MG63 (cell line): ENCODE results near the gene CDC42EP5. TPM values are rescaled to one million over a fixed set of nuclear protein-coding genes. Genes with fewer than 3 reads are reported as not detected.
"Not testable (repeated sequence)": the region's sequence is repeated elsewhere in the genome, so short reads cannot be mapped to it uniquely, and the experiment has no call there.

ENCODE experiments used
- DNase-seq: peaks from one replicate; pipeline ENCODE4 v3.0.0-alpha.2; 2020
- H3K27me3 ChIP-seq: fragments of 250-450 bp; sonication (Bioruptor Pico); 2 replicates; pipeline ENCODE4 v1.5.1; 2020; ENCODE audit warnings: mild to moderate bottlenecking, moderate library complexity
- H3K36me3 ChIP-seq: fragments of 250-450 bp; sonication (Bioruptor Pico); 2 replicates; pipeline ENCODE4 v1.5.1; 2020; ENCODE audit warnings: mild to moderate bottlenecking, moderate library complexity
- H3K4me3 ChIP-seq: fragments of 250-450 bp; sonication (Bioruptor Pico); 2 replicates; pipeline ENCODE4 v1.5.1; 2020; ENCODE audit warnings: mild to moderate bottlenecking, moderate library complexity
- H3K9me3 ChIP-seq: fragments of 250-450 bp; sonication (Bioruptor Pico); 2 replicates; pipeline ENCODE4 v1.5.1; 2020; ENCODE audit warnings: mild to moderate bottlenecking, moderate library complexity
- total RNA-seq: library from RNA; depleted of rRNA; stranded (reverse); fragments of >200 nt; shearing (Covaris generic); gene quantifications from 2 replicates; pipeline ENCODE4 v1.2.3, GENCODE V29; 2014; ENCODE audit warnings: low replicate concordance

Gene CDC42EP5
- total RNA-seq, 1 experiment from 2014 or later: 4.1 TPM

DNA sequence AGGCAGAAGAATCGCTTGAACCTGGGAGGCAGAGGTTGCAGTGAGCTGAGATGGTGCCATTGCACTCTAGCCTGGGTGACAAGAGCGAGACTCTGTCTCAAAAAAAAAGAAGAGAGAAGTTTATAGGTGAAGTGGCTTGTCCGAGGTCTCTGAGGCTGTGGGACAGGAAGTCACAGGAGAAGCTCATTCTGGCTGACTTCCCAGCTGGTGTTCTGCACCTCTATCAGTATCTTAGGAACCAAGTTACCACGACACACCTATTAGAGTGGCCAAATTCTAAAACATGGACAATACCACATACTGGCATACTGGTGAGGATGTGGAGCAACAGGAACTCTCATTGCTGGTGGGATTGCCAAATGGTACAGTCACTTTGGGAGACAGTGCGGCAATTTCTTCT lies 22.2 kb upstream of the CDC42EP5 start:
- H3K27me3 ChIP-seq: peaks cover 47% of the 10 kb centered on the region
- not testable (repeated sequence) for H3K36me3 ChIP-seq, H3K4me3 ChIP-seq, DNase-seq, H3K9me3 ChIP-seq

DNA sequence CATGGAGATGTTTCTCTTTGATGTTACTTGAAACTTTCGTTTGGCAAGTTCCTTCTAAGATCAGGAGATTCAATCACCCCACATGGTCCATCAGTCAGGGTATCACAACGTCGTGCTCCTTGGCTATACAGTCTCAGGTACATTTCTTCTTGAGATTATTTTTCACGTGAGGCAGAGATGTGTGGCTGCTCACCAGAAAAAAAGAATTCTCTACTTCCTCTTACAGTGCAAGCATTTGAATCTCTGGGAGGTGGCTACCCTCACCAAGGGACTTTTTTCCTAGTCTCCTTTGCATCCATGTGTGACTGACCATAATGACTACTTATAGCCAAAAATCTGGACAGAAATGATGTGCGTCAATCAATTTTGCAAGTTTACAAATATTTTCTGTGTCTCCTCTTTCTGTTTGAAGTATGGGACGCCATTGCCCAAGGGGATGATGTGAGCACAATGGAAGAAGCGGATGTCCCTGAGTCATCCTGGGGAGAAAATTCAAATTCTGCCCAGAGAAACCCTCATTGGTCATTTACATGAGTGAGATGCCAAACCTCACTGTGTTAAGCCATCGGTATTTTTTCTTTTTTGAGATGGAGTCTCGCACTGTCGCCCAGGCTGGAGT lies 21.0 kb upstream of the CDC42EP5 start:
- Histone ChIP-seq H3K27me3 (peaks cover 46% of the 10 kb centered on the region), H3K9me3 (no peaks in the 10 kb centered on the region), H3K4me3 (no peak overlapping the region), H3K36me3 (no peaks in the 10 kb centered on the region)
- no peak for DNase-seq

DNA sequence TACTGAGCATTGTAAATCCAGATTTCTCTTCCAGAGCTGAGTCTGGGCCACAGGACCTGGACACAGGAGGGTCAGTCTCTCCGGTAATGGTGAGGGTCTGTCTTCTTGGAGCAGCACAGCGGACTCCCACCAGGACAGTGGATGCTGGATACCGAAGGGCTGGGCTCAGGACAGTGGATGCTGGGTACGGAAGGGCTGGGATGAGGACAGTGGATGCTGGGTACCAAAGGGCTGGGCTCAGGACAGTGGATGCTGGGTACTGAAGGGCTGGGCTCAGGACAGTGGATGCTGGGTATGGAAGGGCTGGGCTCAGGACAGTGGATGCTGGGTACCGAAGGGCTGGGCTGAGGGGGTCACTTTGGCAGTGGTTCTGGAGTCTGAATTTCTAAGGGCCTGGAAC lies 20.0 kb upstream of the CDC42EP5 start:
- H3K36me3 ChIP-seq, DNase-seq, H3K4me3 ChIP-seq, H3K9me3 ChIP-seq: not testable (repeated sequence)
- H3K27me3 ChIP-seq: peaks cover 40% of the 10 kb centered on the region

DNA sequence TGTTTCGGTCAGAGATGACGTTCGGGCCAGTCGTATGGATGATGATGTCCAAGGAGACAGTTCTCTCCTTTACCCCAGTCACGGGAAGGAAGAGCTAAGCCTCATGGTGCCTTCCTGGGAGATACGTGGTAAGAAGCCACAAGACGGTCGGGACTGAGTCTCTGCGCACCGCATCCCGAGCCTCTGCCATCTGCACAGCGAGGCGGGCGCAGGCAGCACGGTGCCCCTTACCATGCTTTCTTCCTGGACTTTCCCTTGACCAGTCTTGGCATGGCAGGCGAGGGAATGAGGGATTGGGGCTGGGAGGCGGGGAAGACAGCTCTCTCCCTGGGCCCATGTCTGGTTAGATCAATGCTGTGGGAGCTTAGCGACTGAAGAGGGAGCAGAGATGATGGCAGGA lies 19.5 kb upstream of the CDC42EP5 start:
- no peaks in the 10 kb centered on the region for H3K36me3 ChIP-seq
- no peak for DNase-seq
- H3K27me3 ChIP-seq: peaks cover 40% of the 10 kb centered on the region
- no peaks in the 10 kb centered on the region for H3K9me3 ChIP-seq
- H3K4me3 ChIP-seq: no peak overlapping the region

DNA sequence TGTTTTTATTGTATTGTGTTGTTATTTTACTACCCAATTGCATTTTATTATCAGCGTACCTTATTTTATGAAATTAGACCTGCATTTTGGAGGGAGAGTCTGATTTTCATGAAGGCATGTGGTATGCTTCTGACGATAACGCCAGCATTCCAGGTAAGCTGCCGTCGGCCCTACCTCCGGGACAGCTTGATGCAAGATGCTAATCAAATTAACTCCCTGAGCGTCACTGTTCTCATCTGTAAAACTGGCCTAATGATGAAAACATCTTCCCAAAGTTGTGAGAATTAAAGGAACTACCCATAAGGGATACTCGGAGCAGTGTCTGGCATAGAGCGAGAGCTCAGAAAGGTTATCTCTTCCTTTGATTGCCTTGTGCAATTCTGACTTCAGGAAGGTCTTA lies 16.7 kb upstream of the CDC42EP5 start:
- H3K4me3 ChIP-seq: no peak overlapping the region
- peaks cover 28% of the 10 kb centered on the region for H3K27me3 ChIP-seq
- H3K9me3 ChIP-seq: no peaks in the 10 kb centered on the region
- H3K36me3 ChIP-seq: no peaks in the 10 kb centered on the region
- DNase-seq: no peak

DNA sequence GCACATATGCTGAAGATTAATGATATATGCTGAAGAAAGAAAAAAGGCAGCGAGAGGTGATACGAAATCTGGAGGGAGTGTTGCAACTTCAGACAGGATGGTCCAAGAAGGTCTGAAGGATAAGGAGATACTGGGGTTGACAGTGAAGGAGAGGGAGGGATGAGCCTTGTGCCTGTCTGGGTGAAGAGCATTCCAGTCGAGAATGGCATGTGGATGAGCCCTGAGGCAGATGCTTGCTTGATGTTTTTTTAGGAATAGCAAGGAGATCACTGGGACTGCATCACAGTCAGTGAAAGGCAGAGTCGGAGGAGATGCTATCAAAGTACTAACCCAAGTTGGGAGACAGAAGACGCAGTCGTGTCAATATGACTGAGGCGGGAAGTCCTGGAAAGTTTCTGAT lies 16.2 kb upstream of the CDC42EP5 start:
- H3K36me3 ChIP-seq: no peaks in the 10 kb centered on the region
- no peak for DNase-seq
- H3K27me3 ChIP-seq: peaks cover 28% of the 10 kb centered on the region

DNA sequence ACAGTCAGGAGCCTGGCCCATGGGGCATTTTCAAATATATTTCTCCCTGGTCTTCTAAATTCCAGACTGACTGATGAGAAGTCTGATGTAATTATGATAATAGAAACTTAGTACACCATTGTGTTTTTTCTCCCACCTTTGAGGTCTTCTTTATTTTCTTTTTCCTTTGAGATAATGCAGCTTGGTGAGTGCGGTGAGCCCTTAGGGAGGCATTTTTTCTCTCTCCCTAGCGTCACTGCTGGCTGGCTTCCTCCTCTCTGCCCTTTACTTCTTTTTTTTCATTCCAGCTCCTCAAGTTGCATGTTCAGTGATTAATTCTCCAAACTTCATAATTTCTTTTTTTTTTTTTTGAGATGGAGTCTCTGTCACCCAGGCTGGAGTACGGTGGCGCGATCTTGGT lies 12.8 kb upstream of the CDC42EP5 start:
- no peak overlapping the region for H3K4me3 ChIP-seq

More for the DNA sequence above, 16.2 kb upstream of the CDC42EP5 start:
- Histone ChIP-seq H3K9me3 (no peaks in the 10 kb centered on the region), H3K4me3 (no peak overlapping the region)

DNA sequence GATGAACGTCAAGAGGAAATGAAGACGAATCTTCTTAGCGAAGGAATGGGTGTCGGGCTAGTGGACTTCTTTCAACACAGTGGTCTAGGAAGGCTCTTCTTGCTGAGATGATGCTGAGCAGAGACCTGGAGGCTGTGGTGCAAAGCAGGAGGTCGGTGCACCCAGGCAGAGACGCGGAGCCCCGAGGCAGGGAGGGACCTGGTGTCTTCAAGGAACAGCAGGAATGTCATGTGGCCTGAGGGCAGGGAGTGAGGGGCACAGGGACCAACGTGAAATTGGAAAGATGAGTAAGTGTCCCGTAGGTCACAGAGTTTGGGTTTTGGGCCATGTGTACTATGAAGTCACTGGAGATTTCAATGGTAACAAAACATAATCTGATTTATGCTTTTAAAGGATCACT lies 11.4 kb upstream of the CDC42EP5 start:
- Histone ChIP-seq H3K9me3 (no peaks in the 10 kb centered on the region), H3K27me3 (peaks cover 17% of the 10 kb centered on the region), H3K36me3 (no peaks in the 10 kb centered on the region), H3K4me3 (no peak overlapping the region)
- DNase-seq: no peak

More for the DNA sequence above, 12.8 kb upstream of the CDC42EP5 start:
- H3K27me3 ChIP-seq: peaks cover 21% of the 10 kb centered on the region
- H3K36me3 ChIP-seq: no peaks in the 10 kb centered on the region
- no peak for DNase-seq
- no peaks in the 10 kb centered on the region for H3K9me3 ChIP-seq

DNA sequence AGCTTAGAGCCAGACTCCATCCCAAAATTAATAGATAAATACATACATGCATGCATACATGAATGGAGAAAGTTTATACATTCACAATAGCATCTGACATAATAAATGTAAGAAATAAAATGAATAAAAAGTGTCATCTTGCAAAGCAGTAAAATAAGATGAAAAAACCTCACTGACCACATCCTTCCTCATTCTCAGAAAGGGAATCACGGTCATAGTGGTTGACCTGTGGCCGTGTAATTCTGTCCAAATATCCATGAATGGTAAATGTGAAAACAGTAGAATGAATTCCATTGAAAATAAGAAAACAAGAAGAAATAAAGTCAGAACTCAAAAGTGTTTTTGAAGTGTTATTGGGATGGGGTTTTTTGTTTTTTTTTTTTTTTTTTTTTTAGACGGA lies 9.8 kb upstream of the CDC42EP5 start:
- no peaks in the 10 kb centered on the region for H3K36me3 ChIP-seq
- DNase-seq: no peak
- H3K9me3 ChIP-seq: no peaks in the 10 kb centered on the region
- no peak overlapping the region for H3K4me3 ChIP-seq
- peaks cover 18% of the 10 kb centered on the region for H3K27me3 ChIP-seq

DNA sequence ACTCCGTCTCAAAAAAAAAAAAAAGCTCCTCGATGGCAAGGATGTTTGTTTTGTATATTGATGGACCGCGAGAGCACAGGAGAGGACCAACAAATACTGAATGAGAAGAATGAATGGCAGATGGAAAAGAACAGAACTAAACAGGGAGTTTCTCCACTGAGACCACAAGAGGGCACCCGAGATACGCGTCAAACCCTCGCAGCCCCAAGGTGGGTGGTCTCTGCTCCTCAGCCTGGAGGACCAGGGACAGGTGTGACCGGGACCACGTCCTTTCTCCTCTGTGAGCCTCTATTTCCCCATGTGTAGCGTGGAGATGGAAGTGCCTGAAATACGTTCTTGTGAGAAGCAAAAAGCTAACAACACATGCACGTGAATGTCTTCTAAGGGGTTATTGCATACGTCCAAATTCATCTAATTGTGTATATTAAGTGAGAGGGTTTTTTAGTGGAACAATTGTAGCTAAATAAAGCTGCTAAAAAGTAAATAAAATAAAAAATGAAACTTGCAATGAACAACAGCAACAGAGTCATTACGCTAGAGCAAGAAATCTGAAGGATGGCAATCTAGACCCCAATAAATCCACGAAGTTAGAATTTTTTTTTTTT lies 8.3 kb upstream of the CDC42EP5 start:
- H3K4me3 ChIP-seq: no peak overlapping the region
- H3K27me3 ChIP-seq: peaks cover 18% of the 10 kb centered on the region
- DNase-seq: peak; percentile 35
- H3K36me3 ChIP-seq: no peaks in the 10 kb centered on the region
- no peaks in the 10 kb centered on the region for H3K9me3 ChIP-seq

DNA sequence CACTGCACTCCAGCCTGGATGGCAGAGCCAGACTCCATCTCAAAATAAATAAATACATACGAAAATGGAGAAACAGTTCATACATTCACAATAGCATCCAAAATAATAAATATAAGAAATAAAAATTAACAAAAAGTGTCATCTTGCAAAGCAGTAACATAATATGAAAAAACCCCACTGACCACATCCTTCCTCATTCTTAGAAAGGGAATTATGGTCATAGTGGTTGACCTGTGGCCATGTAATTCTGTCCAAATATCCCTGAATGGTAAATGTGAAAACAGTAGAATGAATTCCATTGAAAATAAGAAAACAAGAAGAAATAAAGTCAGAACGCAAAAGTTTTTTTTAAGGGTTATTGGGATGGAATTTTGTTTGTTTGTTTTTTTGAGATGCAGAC lies 7.0 kb upstream of the CDC42EP5 start:
- Histone ChIP-seq H3K4me3 (no peak overlapping the region), H3K36me3 (no peaks in the 10 kb centered on the region), H3K9me3 (no peaks in the 10 kb centered on the region), H3K27me3 (peaks cover 13% of the 10 kb centered on the region)
- DNase-seq: no peak

DNA sequence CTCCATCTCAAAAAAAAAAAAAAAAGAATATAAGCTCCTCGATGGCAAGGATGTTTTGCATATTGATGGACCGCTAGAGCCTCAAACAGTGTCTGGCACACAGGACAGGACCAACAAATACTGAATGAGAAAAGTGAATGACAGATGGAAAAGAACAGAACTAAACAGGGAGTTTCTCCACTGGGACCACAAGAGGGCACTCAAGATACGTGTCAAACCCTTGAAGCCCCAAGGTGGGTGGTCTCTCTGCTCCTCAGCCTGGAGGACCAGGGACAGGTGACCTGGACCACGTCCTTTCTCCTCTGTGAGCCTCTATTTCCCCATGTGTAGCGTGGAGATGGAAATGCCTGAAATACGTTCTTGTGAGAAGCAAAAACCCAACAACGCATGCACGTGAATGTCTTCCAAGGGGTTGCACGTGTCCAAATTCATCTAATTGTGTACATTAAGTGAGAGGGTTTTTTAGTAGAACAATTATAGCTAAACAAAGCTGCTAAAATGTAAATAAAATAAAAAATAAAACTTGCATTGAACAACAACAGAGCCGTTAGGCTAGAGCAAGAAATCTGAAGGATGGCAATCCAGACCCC lies 5.7 kb upstream of the CDC42EP5 start:
- no peaks in the 10 kb centered on the region for H3K36me3 ChIP-seq
- H3K27me3 ChIP-seq: peaks cover 7% of the 10 kb centered on the region; the same call in 1 of the 2 replicates
- no peak for DNase-seq
- no peaks in the 10 kb centered on the region for H3K9me3 ChIP-seq
- no peak overlapping the region for H3K4me3 ChIP-seq

DNA sequence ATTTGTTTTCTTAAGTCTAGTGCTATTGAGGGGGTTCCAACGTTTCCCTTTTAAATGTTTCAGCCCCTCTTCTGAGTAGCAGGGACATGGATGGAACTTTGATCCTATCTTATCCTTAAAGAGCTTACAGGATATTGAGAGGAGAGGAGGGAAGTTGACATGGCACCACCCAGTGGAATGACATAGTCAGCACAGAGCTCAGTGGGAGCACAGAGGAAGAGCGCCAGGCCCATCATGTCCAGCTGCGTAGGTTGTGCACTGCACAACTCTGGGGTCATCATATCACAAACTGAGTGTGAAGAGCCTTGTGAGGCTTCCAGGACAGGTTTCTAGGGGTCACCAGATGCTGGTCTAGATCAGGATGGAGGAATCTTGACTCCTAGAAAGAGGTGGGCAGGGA lies 4.6 kb upstream of the CDC42EP5 start:
- DNase-seq: no peak
- Histone ChIP-seq H3K36me3 (no peaks in the 10 kb centered on the region), H3K27me3 (peaks cover 5% of the 10 kb centered on the region; the same call in 1 of the 2 replicates), H3K9me3 (no peaks in the 10 kb centered on the region), H3K4me3 (no peak overlapping the region)

DNA sequence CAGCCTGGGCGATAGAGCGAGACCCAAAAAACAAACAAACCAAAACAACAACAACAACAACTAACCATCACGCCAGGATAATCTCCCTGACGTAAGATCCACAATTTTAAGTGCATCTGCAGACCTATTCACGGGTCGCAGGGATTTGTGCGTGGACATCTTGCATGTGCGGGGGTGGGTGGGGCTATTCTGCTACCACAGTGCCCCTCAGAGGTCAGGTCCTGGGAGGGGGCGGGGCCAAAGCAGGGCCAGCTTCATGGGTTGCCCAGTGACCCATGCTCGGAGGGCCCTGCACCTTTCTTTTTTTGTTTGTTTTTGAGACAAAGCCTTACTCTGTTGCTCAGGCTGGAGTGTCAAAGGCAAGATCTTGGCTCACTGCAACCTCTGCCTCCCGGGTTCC lies 2.6 kb upstream of the CDC42EP5 start:
- Histone ChIP-seq H3K4me3 (no peak overlapping the region), H3K27me3 (peaks cover 5% of the 10 kb centered on the region; the same call in 1 of the 2 replicates), H3K9me3 (no peaks in the 10 kb centered on the region), H3K36me3 (no peaks in the 10 kb centered on the region)
- no peak for DNase-seq

DNA sequence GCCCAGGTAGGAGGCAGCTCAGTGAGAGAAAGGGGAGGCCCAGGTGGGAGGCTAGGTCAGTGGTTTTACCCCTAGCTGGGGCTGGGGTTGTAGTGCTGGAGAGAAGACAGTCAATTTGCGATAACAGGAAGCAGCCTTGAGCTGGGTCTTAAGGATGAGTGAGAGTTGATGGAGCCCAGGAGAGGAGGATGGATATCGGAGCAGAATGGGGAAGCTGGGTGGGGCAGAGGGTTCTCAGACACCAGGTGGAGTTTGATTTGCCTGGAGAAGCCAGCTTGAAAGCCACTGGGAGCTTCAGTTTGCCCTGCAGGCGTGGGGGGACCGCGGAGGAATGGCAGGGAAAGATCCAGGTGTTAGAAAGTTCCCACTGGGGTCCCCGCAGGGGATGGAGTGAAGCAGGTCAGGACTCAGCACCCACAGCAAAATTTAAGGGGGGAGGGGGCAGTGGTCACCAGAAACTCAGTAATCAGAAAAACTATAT lies 836 bp upstream of the CDC42EP5 start:
- no peak for DNase-seq
- Histone ChIP-seq H3K27me3 (no peaks in the 10 kb centered on the region), H3K36me3 (no peaks in the 10 kb centered on the region), H3K4me3 (no peak overlapping the region), H3K9me3 (no peaks in the 10 kb centered on the region)

DNA sequence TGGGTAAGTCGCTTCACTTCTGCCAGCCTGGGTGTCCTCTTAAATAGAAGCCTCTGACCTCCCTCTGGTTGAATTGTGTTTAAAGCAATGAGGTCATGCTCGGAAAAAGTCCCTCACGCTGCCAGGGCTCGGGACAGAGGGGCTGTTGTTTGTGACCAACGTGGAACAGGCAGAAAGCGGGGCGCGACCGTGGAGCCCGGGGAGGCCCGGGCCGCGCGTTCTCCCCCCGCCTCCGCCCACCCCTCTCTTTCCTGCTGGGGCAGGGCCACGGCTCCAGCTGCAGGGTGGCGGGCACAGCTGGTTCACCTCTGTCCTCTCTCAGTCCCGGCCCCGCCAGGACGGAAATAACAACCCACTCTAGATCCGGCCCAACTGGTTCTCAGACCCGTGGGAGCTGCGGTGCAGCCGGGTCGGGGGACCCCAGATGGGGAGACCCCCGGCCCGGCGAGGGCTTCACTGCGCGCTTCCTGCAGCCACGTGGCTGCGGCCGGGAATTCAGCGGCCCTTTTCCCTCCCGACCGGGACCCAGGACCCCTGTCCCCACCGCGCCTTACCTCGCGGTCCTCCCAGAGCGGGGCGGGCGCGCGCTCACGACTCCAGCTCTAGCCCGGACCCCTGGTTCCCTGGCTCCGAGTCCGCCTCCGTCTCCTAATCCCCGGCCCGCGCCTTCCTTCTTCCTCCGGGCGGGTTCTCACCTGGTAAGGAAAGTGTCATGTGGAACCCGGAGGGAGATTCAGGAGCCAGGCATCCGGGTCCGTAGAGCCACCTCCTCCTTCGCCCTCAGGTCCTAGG lies 1.9 kb downstream of the CDC42EP5 start:
- H3K27me3 ChIP-seq: no peaks in the 10 kb centered on the region
- DNase-seq: no peak
- no peak overlapping the region for H3K4me3 ChIP-seq
- no peaks in the 10 kb centered on the region for H3K9me3 ChIP-seq
- no peaks in the 10 kb centered on the region for H3K36me3 ChIP-seq

DNA sequence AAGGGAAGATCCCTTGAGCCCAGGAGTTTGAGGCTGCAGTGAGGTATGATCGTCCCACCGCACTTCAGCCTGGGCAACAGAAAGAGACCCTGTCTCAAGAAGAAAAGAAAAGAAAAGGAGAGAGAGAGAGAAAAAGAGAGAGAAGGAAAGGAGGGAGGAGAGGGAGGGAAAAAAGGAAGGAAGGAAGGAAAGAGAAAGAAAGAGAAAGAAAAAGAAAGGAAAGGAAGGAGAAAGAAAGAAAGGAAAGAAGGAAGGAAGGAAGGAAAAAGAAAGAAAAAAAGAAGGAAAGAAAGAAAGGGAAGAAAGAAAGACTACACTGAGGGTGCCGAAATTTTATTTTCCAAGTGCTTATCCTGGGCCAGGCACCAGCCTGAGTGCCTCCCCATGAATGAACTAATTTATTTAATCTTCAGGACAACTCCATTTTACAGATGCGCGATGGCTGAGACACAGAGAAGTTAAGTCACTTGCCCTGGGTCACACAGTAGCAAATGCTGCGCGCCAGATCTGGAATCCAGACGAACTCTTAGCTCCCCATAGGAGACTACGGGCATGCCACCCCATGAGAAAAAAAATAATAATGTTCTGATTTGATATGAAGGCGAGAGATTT lies 2.7 kb downstream of the CDC42EP5 start:
- Histone ChIP-seq H3K27me3 (no peaks in the 10 kb centered on the region), H3K9me3 (no peaks in the 10 kb centered on the region), H3K4me3 (no peak overlapping the region), H3K36me3 (no peaks in the 10 kb centered on the region)
- no peak for DNase-seq
